ENCODE measurements around the gene SLX4. TPM values are rescaled to one million over a fixed set of nuclear protein-coding genes. Genes with fewer than 3 reads are reported as not detected.

SLX4 gene
- polyA plus RNA-seq, 1 of the 3 experiments (the other 2 are of a cell fraction), result 2.1 TPM

GRCh38 chr16:3597676-3598075, 13.7 kb downstream of the SLX4 start:
- Histone ChIP-seq H3K4me3 (ENCODE audit: low read depth in 2 of 2, low read length in 1 of 2) (no peak overlapping the region), H4K20me1 (ENCODE audit: insufficient read depth) (no peaks in the 10 kb centered on the region), H3K27ac (ENCODE audit: low read depth in 2 of 2, low read length in 1 of 2) (no peak overlapping the region), H3K4me2 (no peak overlapping the region), H3F3A (replicated peaks; ENCODE audit: insufficient read depth) (no peaks in the 10 kb centered on the region), H3K4me1 (ENCODE audit: control insufficient read depth in 1 of 2, insufficient read depth in 2 of 2, low read depth in 1 of 2, low read length in 1 of 2) (no peaks in the 10 kb centered on the region), H3K36me3 (replicated peaks in 1 of 2; ENCODE audit: control insufficient read depth in 1 of 2, insufficient read depth in 2 of 2, low read length in 1 of 2) (peaks cover 19 to 22% of the 10 kb centered on the region in 2 experiments), H2AFZ (ENCODE audit: low read depth) (no peak overlapping the region), H3K79me2 (ENCODE audit: insufficient read depth) (no peaks in the 10 kb centered on the region), H3K9me3 (no peaks in the 10 kb centered on the region), H3K27me3 (ENCODE audit: insufficient read depth) (no peaks in the 10 kb centered on the region), H3K9me2 (no peaks in the 10 kb centered on the region), H3K9ac (no peak overlapping the region)
- DNase-seq, result no peak
- CTCF ChIA-PET, result no interaction called here
- POLR2A ChIA-PET, result no interaction called here
- no peak for TF ChIP-seq RAD21 (IDR thresholded peaks at IDR 0.05; ENCODE audit: low read length)
- TF ChIP-seq, protein P1, sequence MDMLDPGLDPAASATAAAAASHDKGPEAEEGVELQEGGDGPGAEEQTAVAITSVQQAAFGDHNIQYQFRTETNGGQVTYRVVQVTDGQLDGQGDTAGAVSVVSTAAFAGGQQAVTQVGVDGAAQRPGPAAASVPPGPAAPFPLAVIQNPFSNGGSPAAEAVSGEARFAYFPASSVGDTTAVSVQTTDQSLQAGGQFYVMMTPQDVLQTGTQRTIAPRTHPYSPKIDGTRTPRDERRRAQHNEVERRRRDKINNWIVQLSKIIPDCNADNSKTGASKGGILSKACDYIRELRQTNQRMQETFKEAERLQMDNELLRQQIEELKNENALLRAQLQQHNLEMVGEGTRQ (IDR thresholded peaks at IDR 0.05; ENCODE audit: borderline replicate concordance, low read depth, low read length), result no peak
- WGBS (ENCODE audit: low lambda C conversion rate), result 95% methylated on average over 17 of the region's 17 CpGs

GRCh38 chr16:3597226-3597625, 14.2 kb downstream of the SLX4 start:
- H3K4me1 ChIP-seq (ENCODE audit: control insufficient read depth in 1 of 2, insufficient read depth in 2 of 2, low read depth in 1 of 2, low read length in 1 of 2), result no peaks in the 10 kb centered on the region
- H3K9ac ChIP-seq, result no peak overlapping the region
- ChIA-PET CTCF (no interaction called here), POLR2A (no interaction called here)
- H3K27me3 ChIP-seq (ENCODE audit: insufficient read depth), result no peaks in the 10 kb centered on the region
- no peaks in the 10 kb centered on the region for H3F3A ChIP-seq (replicated peaks; ENCODE audit: insufficient read depth)
- no peak for TF ChIP-seq SMC3 (IDR thresholded peaks at IDR 0.05; ENCODE audit: low read depth, low read length)
- no peak for TF ChIP-seq POLR2AphosphoS5 (IDR thresholded peaks at IDR 0.05; ENCODE audit: low read depth, low read length)
- TF ChIP-seq NFIC (IDR thresholded peaks at IDR 0.05; ENCODE audit: borderline replicate concordance), result no peak
- no peak for TF ChIP-seq JUND (IDR thresholded peaks at IDR 0.05)
- no peak for TF ChIP-seq EZH2phosphoT487 (IDR thresholded peaks at IDR 0.05; ENCODE audit: borderline replicate concordance, low read depth)
- TF ChIP-seq RFX5 (IDR thresholded peaks at IDR 0.05; ENCODE audit: low read length), result no peak
- TF ChIP-seq TCF12 (IDR thresholded peaks at IDR 0.05), result no peak
- TF ChIP-seq MAX (IDR thresholded peaks at IDR 0.05; ENCODE audit: low read depth), result no peak
- TF ChIP-seq, protein P1 (IDR thresholded peaks at IDR 0.05; ENCODE audit: borderline replicate concordance, low read depth, low read length), result no peak
- no peak for TF ChIP-seq FOXJ3 (CRISPR knock-in tag; IDR thresholded peaks at IDR 0.05)
- TF ChIP-seq RAD21 (IDR thresholded peaks at IDR 0.05; ENCODE audit: low read length), result no peak
- TF ChIP-seq FOSL2 (IDR thresholded peaks at IDR 0.05; ENCODE audit: borderline replicate concordance, low read depth), result no peak
- no peak for TF ChIP-seq MXI1 (IDR thresholded peaks at IDR 0.05; ENCODE audit: low read depth, low read length)
- TF ChIP-seq, protein P2, sequence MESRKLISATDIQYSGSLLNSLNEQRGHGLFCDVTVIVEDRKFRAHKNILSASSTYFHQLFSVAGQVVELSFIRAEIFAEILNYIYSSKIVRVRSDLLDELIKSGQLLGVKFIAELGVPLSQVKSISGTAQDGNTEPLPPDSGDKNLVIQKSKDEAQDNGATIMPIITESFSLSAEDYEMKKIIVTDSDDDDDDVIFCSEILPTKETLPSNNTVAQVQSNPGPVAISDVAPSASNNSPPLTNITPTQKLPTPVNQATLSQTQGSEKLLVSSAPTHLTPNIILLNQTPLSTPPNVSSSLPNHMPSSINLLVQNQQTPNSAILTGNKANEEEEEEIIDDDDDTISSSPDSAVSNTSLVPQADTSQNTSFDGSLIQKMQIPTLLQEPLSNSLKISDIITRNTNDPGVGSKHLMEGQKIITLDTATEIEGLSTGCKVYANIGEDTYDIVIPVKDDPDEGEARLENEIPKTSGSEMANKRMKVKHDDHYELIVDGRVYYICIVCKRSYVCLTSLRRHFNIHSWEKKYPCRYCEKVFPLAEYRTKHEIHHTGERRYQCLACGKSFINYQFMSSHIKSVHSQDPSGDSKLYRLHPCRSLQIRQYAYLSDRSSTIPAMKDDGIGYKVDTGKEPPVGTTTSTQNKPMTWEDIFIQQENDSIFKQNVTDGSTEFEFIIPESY (IDR thresholded peaks at IDR 0.05; ENCODE audit: borderline replicate concordance, low read depth), result no peak
- TF ChIP-seq ELF1 (IDR thresholded peaks at IDR 0.05), result no peak
- TF ChIP-seq USF1 (IDR thresholded peaks at IDR 0.05; ENCODE audit: borderline replicate concordance, low read depth), result no peak
- H3K9me2 ChIP-seq, result no peaks in the 10 kb centered on the region
- no peak overlapping the region for H2AFZ ChIP-seq (ENCODE audit: low read depth)
- H4K20me1 ChIP-seq (ENCODE audit: insufficient read depth), result no peaks in the 10 kb centered on the region
- WGBS (ENCODE audit: low lambda C conversion rate), result 97% methylated on average over 10 of the region's 10 CpGs
- no peaks in the 10 kb centered on the region for H3K9me3 ChIP-seq
- H3K4me2 ChIP-seq, result no peak overlapping the region
- H3K4me3 ChIP-seq (ENCODE audit: low read depth in 2 of 2, low read length in 1 of 2), result no peak overlapping the region
- H3K79me2 ChIP-seq (ENCODE audit: insufficient read depth), result no peaks in the 10 kb centered on the region
- H3K27ac ChIP-seq (ENCODE audit: low read depth in 2 of 2, low read length in 1 of 2), result no peak overlapping the region
- peaks cover 18 to 22% of the 10 kb centered on the region in 2 experiments for H3K36me3 ChIP-seq (replicated peaks in 1 of 2; ENCODE audit: control insufficient read depth in 1 of 2, insufficient read depth in 2 of 2, low read length in 1 of 2)
- no peak for DNase-seq

All from SK-N-SH (cell line).